ENCODE results near the gene MYO7A. TPM values are rescaled to one million over a fixed set of nuclear protein-coding genes. Genes with fewer than 3 reads are reported as not detected.
A peak's percentile ranks its signal among the peaks of the same experiment; 100 is the strongest.

Gene MYO7A
- total RNA-seq, 2 experiments from 2014 or later = 0.07 to 0.15 TPM

- DNase-seq = no peak
- H3K36me3 Mint-ChIP-seq (ENCODE audit: low read depth) = no peaks in the 10 kb centered on the region
- CTCF ChIA-PET = interaction anchor here (1.4 kb wide), 1 partner anchor 168 kb away, joined by 4 read pairs; no protein-coding TSS in a partner anchor
- H3K4me3 Mint-ChIP-seq = no peak overlapping the region
- H3K4me1 Mint-ChIP-seq = peaks cover 17% of the 10 kb centered on the region
- no peak overlapping the region for H3K27ac Mint-ChIP-seq
- no peaks in the 10 kb centered on the region for H3K9me3 Mint-ChIP-seq
- POLR2A ChIA-PET = no interaction called here
- no peaks in the 10 kb centered on the region for H3K27me3 Mint-ChIP-seq
Measured at GRCh38 chr11:77087723-77088225, 40.3 kb upstream of the MYO7A start.

GRCh38 chr11:77088236-77089003, 39.6 kb upstream of the MYO7A start:
- ChIA-PET CTCF (interaction anchor here (0.6 to 0.8 kb wide), 2 partner anchors 39 to 168 kb away, joined by 3 read pairs; no protein-coding TSS in a partner anchor), POLR2A (no interaction called here)
- no peak for DNase-seq
- peaks cover 11% of the 10 kb centered on the region for H3K4me1 Mint-ChIP-seq
- H3K9me3 Mint-ChIP-seq = no peaks in the 10 kb centered on the region
- H3K36me3 Mint-ChIP-seq (ENCODE audit: low read depth) = no peaks in the 10 kb centered on the region
- H3K27me3 Mint-ChIP-seq = no peaks in the 10 kb centered on the region
- no peak overlapping the region for H3K27ac Mint-ChIP-seq
- H3K4me3 Mint-ChIP-seq = no peak overlapping the region

GRCh38 chr11:77089004-77089545, 39.0 kb upstream of the MYO7A start:
- POLR2A ChIA-PET = no interaction called here
- Mint-ChIP-seq H3K4me3 (no peak overlapping the region), H3K9me3 (no peaks in the 10 kb centered on the region), H3K27me3 (no peaks in the 10 kb centered on the region), H3K27ac (no peak overlapping the region), H3K4me1 (peaks cover 9% of the 10 kb centered on the region), H3K36me3 (ENCODE audit: low read depth) (no peaks in the 10 kb centered on the region)
- CTCF ChIA-PET = interaction anchor here (0.6 to 0.8 kb wide), 2 partner anchors 38 to 169 kb away, joined by 3 read pairs; no protein-coding TSS in a partner anchor
- no peak for DNase-seq

- H3K27ac Mint-ChIP-seq = no peak overlapping the region
- ChIA-PET CTCF (interaction anchor here (0.6 to 2.9 kb wide), 11 partner anchors 8 to 530 kb away, joined by 3 to 39 read pairs (median 7); partner anchors contain the start of gene CAPN5), POLR2A (no interaction called here)
- H3K4me3 Mint-ChIP-seq = no peak overlapping the region
- H3K4me1 Mint-ChIP-seq = peaks cover 8% of the 10 kb centered on the region
- DNase-seq = no peak
- H3K27me3 Mint-ChIP-seq = no peaks in the 10 kb centered on the region
- H3K36me3 Mint-ChIP-seq (ENCODE audit: low read depth) = no peaks in the 10 kb centered on the region
- H3K9me3 Mint-ChIP-seq = no peaks in the 10 kb centered on the region
Measured at GRCh38 chr11:77090046-77090372, 38.0 kb upstream of the MYO7A start.

GRCh38 chr11:77090373-77091111, 37.5 kb upstream of the MYO7A start:
- DNase-seq = no peak
- ChIA-PET CTCF (interaction anchor here (0.6 to 2.9 kb wide), 22 partner anchors 8 to 529 kb away, joined by 3 to 39 read pairs (median 6); partner anchors contain the start of genes CAPN5 and MYO7A), POLR2A (interaction anchor here (1.0 kb wide), 1 partner anchor 8 kb away, joined by 3 read pairs; no protein-coding TSS in a partner anchor)
- Mint-ChIP-seq H3K36me3 (ENCODE audit: low read depth) (no peaks in the 10 kb centered on the region), H3K27me3 (no peaks in the 10 kb centered on the region), H3K4me3 (no peak overlapping the region), H3K27ac (no peak overlapping the region), H3K4me1 (peaks cover 8% of the 10 kb centered on the region), H3K9me3 (no peaks in the 10 kb centered on the region)

DNA sequence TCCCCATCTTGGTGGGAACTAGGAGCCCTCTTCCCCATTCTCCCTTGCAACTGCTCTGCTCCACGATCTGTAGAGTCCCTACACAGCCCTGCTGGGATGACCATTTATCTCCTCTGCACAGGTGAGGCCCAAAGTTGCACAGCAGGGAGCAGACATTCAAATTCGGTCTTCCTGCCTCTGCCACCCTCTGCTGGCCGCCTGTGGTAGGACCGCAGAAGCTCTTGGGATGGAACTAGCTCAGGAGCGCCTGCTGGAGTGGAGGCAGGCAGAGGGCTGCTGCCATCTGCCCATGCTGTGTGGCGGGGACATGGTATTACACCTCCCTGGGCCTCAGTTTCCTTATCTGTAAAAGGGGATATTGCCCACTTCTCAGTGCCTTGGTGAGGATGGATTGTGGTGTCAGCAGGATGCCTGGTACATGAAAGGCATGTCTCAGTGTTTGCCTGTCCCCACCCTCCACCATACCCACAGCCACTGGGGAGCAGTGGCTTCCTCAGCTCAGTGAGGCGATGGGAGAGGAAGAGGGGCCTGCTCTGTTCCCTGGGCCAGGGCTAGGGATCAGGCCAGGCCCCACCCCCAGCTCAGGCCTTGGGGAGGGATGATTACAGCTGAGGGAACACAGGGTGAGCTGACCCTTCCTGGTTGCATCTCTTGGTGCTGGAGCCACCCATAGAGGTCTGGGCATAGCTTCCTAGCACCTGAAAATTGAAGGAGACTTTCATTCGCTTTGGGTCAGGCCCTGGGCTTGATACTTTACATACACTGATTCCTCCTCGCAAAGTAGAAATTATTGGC, 36.7 kb upstream of the MYO7A start:
- POLR2A ChIA-PET = interaction anchor here (1.0 kb wide), 1 partner anchor 8 kb away, joined by 3 read pairs; no protein-coding TSS in a partner anchor
- peak; percentile 85 for DNase-seq
- H3K36me3 Mint-ChIP-seq (ENCODE audit: low read depth) = no peaks in the 10 kb centered on the region
- H3K27ac Mint-ChIP-seq = no peak overlapping the region
- no peaks in the 10 kb centered on the region for H3K27me3 Mint-ChIP-seq
- no peaks in the 10 kb centered on the region for H3K9me3 Mint-ChIP-seq
- H3K4me3 Mint-ChIP-seq = no peak overlapping the region
- peaks cover 8% of the 10 kb centered on the region for H3K4me1 Mint-ChIP-seq
- CTCF ChIA-PET = interaction anchor here (0.6 to 2.9 kb wide), 27 partner anchors 9 to 528 kb away, joined by 3 to 39 read pairs (median 4); partner anchors contain the start of genes CAPN5 and MYO7A

DNA sequence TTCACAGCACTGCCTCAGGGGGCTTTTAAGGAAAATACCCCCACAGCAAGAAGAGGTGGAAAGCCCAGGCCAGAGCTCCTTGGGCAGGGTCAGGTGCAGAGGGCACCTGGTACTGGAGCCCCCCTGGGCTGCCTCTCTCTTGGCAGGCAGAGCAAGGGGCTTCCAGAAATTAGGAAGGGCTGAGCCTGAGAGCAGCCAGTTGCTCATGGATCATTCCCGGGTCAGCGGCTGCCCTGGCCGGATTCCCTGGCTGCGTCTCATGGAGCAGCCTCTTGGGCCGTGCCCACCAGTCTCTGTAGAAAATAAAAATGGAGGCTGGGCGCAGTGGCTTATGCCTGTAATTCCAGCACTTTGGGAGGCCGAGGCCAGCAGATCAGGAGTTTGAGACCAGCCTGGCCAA, 35.7 kb upstream of the MYO7A start:
- peaks cover 8% of the 10 kb centered on the region for H3K4me1 Mint-ChIP-seq
- ChIA-PET POLR2A (no interaction called here), CTCF (interaction anchor here (1.2 to 2.9 kb wide), 8 partner anchors 8 to 172 kb away, joined by 3 to 39 read pairs (median 8); partner anchors contain the start of gene MYO7A)
- H3K27me3 Mint-ChIP-seq = no peaks in the 10 kb centered on the region
- no peak overlapping the region for H3K27ac Mint-ChIP-seq
- H3K4me3 Mint-ChIP-seq = no peak overlapping the region
- H3K36me3 Mint-ChIP-seq (ENCODE audit: low read depth) = no peaks in the 10 kb centered on the region
- H3K9me3 Mint-ChIP-seq = no peaks in the 10 kb centered on the region
- DNase-seq = no peak

DNA sequence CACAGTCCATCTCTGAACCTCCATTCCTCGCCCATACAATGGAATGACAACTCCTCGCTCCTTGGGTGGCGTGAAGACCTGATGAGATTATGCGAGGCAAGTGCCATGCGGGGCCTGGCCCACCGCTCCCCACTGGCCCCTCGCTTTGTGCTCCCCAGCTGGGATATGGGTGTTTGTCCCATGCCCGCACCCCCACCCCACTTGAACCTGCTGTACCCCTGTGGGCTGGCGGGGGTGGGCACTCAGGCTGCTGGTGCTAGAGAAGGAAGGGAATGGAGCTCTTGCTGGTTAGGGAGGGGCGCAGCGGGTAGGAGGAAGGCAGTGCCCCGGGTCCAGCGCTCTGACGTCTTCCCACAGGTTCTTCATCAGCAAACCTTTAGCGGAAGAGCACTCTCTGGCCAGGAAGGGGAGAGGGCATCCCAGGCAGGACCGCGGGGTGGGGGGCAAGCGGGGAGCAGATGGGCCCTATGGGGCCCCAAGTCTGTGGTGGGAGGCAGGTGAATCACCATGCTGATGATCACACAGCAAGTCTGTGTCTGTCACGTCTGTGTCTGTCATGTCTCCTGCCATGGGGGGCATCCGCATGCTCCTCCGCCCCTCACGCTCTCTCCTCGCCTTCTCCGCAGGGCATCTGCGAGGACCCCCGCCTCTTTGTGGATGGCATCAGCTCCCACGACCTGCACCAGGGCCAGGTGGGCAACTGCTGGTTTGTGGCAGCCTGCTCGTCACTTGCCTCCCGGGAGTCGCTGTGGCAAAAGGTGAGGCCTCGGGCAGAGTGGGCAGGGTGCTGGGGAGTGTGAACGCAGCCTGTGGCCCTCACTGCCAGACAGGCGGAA, 34.8 kb upstream of the MYO7A start:
- no peak overlapping the region for H3K27ac Mint-ChIP-seq
- H3K4me1 Mint-ChIP-seq = peaks cover 8% of the 10 kb centered on the region
- H3K9me3 Mint-ChIP-seq = no peaks in the 10 kb centered on the region
- ChIA-PET CTCF (interaction anchor here (1.4 to 2.9 kb wide), 2 partner anchors 18 to 45 kb away, joined by 5 to 39 read pairs; no protein-coding TSS in a partner anchor), POLR2A (no interaction called here)
- no peaks in the 10 kb centered on the region for H3K27me3 Mint-ChIP-seq
- H3K4me3 Mint-ChIP-seq = no peak overlapping the region
- H3K36me3 Mint-ChIP-seq (ENCODE audit: low read depth) = no peaks in the 10 kb centered on the region
- DNase-seq = no peak

GRCh38 chr11:77093987-77094840, 33.8 kb upstream of the MYO7A start:
- no peak for DNase-seq
- Mint-ChIP-seq H3K9me3 (no peaks in the 10 kb centered on the region), H3K4me1 (peaks cover 8% of the 10 kb centered on the region), H3K27me3 (no peaks in the 10 kb centered on the region), H3K4me3 (no peak overlapping the region), H3K27ac (no peak overlapping the region), H3K36me3 (ENCODE audit: low read depth) (no peaks in the 10 kb centered on the region)
- POLR2A ChIA-PET = no interaction called here
- CTCF ChIA-PET = interaction anchor here (1.1 to 1.4 kb wide), 4 partner anchors 17 to 175 kb away, joined by 3 to 5 read pairs (median 4); no protein-coding TSS in a partner anchor

- no peaks in the 10 kb centered on the region for H3K36me3 Mint-ChIP-seq (ENCODE audit: low read depth)
- CTCF ChIA-PET = interaction anchor here (1.1 to 1.4 kb wide), 4 partner anchors 16 to 176 kb away, joined by 3 to 5 read pairs (median 4); no protein-coding TSS in a partner anchor
Measured at GRCh38 chr11:77094841-77095365, 33.1 kb upstream of the MYO7A start.

More at GRCh38 chr11:77094841-77095365, 33.1 kb upstream of the MYO7A start:
- H3K4me1 Mint-ChIP-seq = peaks cover 8% of the 10 kb centered on the region
- no peak overlapping the region for H3K4me3 Mint-ChIP-seq
- POLR2A ChIA-PET = no interaction called here
- no peaks in the 10 kb centered on the region for H3K9me3 Mint-ChIP-seq
- no peak overlapping the region for H3K27ac Mint-ChIP-seq
- no peak for DNase-seq
- H3K27me3 Mint-ChIP-seq = no peaks in the 10 kb centered on the region

Measured in activated CD4-positive, alpha-beta T cell treated with anti-CD3 and anti-CD28 coated beads, Interleukin-2, amount 10 ng/mL, durations not matched to agents 7 days and 5 days (primary cell).